Measurements from ENCODE around the gene PTGER3.

The PTGER3 gene

GRCh38 chr1:71072273-71072672 lies 24.7 kb upstream of the PTGER3 start:
- H3K27ac Mint-ChIP-seq, result no peak overlapping the region
- no peak for ATAC-seq (replicated peaks)
- H3K4me1 Mint-ChIP-seq, result peaks cover 8 to 11% of the 10 kb centered on the region in 2 donors
- no peaks in the 10 kb centered on the region for H3K27me3 Mint-ChIP-seq
- H3K9me3 Mint-ChIP-seq, result no peaks in the 10 kb centered on the region
- H3K36me3 Mint-ChIP-seq, result peaks cover 37 to 40% of the 10 kb centered on the region in 2 donors
- DNase-seq, result no peak
- no peak overlapping the region for H3K4me3 Mint-ChIP-seq

GRCh38 chr1:71071720-71072119 lies 24.1 kb upstream of the PTGER3 start:
- H3K27ac Mint-ChIP-seq, result no peak overlapping the region
- peaks cover 37 to 40% of the 10 kb centered on the region in 2 donors for H3K36me3 Mint-ChIP-seq
- DNase-seq (no peak), ATAC-seq (replicated peaks) (no peak)
- H3K4me1 Mint-ChIP-seq, result peaks cover 8 to 11% of the 10 kb centered on the region in 2 donors
- H3K4me3 Mint-ChIP-seq, result no peak overlapping the region
- no peaks in the 10 kb centered on the region for H3K27me3 Mint-ChIP-seq
- no peaks in the 10 kb centered on the region for H3K9me3 Mint-ChIP-seq

DNA sequence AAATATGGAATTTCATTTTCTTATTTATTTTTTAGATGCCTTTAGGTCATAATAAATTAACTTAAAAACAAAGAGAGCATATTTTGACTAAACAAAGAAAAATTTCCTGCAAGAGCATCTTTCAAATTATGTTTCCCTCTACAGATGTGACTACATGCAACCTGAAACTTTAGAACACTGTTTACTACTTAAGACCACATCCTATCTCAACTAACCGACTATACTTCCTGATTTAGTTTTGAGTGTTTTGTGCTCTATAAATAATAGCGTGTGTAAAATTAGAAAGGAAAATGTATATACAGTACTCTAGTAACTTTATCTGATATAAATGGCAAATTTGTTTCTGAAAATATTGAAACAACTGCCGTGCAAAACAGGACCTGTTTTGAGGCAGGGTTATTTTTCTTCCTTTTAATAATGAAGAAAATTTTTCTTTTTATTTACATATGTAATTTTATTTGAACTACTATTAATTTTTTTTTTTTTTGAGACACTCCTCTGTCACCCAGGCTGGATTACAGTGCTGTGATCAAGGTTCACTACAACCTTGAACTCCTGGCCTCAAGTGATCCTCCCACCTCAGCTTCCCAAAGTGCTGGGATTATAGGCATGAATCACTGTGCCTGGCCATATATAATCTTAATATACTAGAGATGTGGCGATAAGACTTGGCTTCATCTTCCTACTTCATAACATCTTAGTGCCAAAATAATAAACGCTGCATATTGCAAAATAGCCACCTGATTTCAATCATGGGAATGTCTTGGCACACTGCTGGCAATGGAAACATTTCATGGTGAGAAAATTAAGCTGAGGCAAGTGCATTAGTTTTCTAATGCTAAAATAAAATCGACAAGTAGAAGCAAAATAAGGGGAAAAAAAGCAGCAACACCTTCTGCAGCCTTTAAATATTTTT lies 21.0 kb upstream of the PTGER3 start:
- Mint-ChIP-seq H3K27ac (peak overlapping the region; percentile 37), H3K9me3 (no peaks in the 10 kb centered on the region), H3K36me3 (peaks cover 27 to 32% of the 10 kb centered on the region in 2 donors), H3K4me3 (no peak overlapping the region), H3K27me3 (no peaks in the 10 kb centered on the region), H3K4me1 (peaks cover 0 to 1% of the 10 kb centered on the region in 2 donors)
- ATAC-seq (replicated peaks) (peak; percentile 50 to 53), DNase-seq (no peak)

DNA sequence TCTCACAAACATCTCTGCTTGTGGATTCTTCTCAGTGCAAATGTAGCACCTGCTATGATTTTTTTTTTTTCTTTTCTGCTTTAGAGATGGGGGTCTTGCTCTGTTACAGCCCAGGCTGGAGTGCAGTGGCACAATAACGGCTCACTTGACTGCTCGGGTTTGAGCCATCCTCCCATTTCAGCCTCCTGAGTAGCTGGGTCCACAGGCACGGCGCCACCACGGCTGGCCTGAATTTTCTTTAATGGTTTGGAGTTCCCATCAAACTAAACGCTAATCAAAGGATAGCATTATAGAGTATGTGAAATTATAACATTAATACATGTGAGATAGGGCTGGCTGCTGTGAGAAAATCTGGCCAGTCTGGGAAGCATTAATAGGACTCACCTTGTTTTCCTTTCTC lies 7.2 kb upstream of the PTGER3 start:
- H3K4me3 Mint-ChIP-seq, result no peak overlapping the region
- no peak overlapping the region for H3K27ac Mint-ChIP-seq
- ATAC-seq (replicated peaks), result no peak
- DNase-seq, result no peak
- H3K27me3 Mint-ChIP-seq, result peaks cover 3% of the 10 kb centered on the region in 2 donors
- peaks cover 7 to 8% of the 10 kb centered on the region in 2 donors for H3K4me1 Mint-ChIP-seq
- H3K9me3 Mint-ChIP-seq, result no peaks in the 10 kb centered on the region
- H3K36me3 Mint-ChIP-seq, result peaks cover 20 to 21% of the 10 kb centered on the region in 2 donors

GRCh38 chr1:71054281-71054731 lies 6.7 kb upstream of the PTGER3 start:
- Mint-ChIP-seq H3K27ac (no peak overlapping the region), H3K4me1 (peaks cover 7 to 8% of the 10 kb centered on the region in 2 donors), H3K36me3 (peaks cover 18% of the 10 kb centered on the region in 2 donors), H3K4me3 (no peak overlapping the region), H3K27me3 (peaks cover 4 to 5% of the 10 kb centered on the region in 2 donors), H3K9me3 (no peaks in the 10 kb centered on the region)
- DNase-seq (no peak), ATAC-seq (replicated peaks) (peak in 1 of 2 donors; percentile 12)

DNA sequence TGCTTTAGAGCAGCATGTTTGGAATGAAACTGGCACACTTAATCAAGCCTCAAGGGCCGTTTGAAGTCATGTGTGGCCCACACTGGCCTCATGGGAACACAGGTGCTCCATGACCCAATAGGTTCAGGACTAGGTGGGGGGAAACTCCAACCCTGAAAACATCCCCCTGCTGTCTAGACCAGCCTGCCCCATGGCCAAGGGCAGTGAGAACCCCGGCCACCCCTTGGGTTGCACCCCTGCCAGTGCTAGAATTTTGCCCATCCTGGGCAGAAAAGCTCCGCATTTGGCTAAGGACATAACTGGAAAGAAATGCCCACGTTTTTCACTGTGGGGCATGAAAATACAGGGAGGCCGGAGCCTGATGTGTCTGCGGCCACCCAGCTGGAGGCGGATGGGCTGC lies 6.1 kb upstream of the PTGER3 start:
- peaks cover 5 to 7% of the 10 kb centered on the region in 2 donors for H3K27me3 Mint-ChIP-seq
- H3K27ac Mint-ChIP-seq, result no peak overlapping the region
- ATAC-seq (replicated peaks), result peak; percentile 31 to 64
- H3K9me3 Mint-ChIP-seq, result no peaks in the 10 kb centered on the region
- no peak for DNase-seq
- peaks cover 13 to 16% of the 10 kb centered on the region in 2 donors for H3K36me3 Mint-ChIP-seq
- H3K4me3 Mint-ChIP-seq, result no peak overlapping the region
- H3K4me1 Mint-ChIP-seq, result peaks cover 7 to 8% of the 10 kb centered on the region in 2 donors

GRCh38 chr1:71053146-71053545 lies 5.5 kb upstream of the PTGER3 start:
- Mint-ChIP-seq H3K36me3 (peaks cover 10 to 13% of the 10 kb centered on the region in 2 donors), H3K9me3 (no peaks in the 10 kb centered on the region), H3K27me3 (peaks cover 7 to 13% of the 10 kb centered on the region in 2 donors), H3K4me3 (no peak overlapping the region), H3K4me1 (peaks cover 8 to 9% of the 10 kb centered on the region in 2 donors), H3K27ac (peak overlapping the region; percentile 75)
- DNase-seq, result no peak
- no peak for ATAC-seq (replicated peaks)

- Mint-ChIP-seq H3K27me3 (peaks cover 31 to 43% of the 10 kb centered on the region in 2 donors), H3K4me1 (peaks cover 19 to 27% of the 10 kb centered on the region in 2 donors), H3K27ac (no peak overlapping the region), H3K36me3 (peaks cover 4 to 11% of the 10 kb centered on the region in 2 donors), H3K9me3 (no peaks in the 10 kb centered on the region), H3K4me3 (no peak overlapping the region)
- DNase-seq, result no peak
- ATAC-seq (replicated peaks), result peak; percentile 60
Measured at GRCh38 chr1:71049951-71050598, 2.5 kb upstream of the PTGER3 start.

- Mint-ChIP-seq H3K4me3 (peak overlapping the region; percentile 78 to 85), H3K27ac (peak overlapping the region; percentile 31), H3K36me3 (peaks cover 0 to 1% of the 10 kb centered on the region in 2 donors), H3K27me3 (peaks cover 36 to 46% of the 10 kb centered on the region in 2 donors), H3K9me3 (no peaks in the 10 kb centered on the region), H3K4me1 (peaks cover 13 to 20% of the 10 kb centered on the region in 2 donors)
- ATAC-seq (replicated peaks) (peak; percentile 45 to 50), DNase-seq (peak; percentile 2)
Measured at GRCh38 chr1:71046891-71047634, 553 bp downstream of the PTGER3 start.

GRCh38 chr1:71045463-71046028 lies 2.1 kb downstream of the PTGER3 start:
- ATAC-seq (replicated peaks) (no peak), DNase-seq (no peak)
- no peak overlapping the region for H3K27ac Mint-ChIP-seq
- peaks cover 0 to 1% of the 10 kb centered on the region in 2 donors for H3K36me3 Mint-ChIP-seq
- H3K4me1 Mint-ChIP-seq, result peaks cover 13 to 20% of the 10 kb centered on the region in 2 donors
- H3K9me3 Mint-ChIP-seq, result no peaks in the 10 kb centered on the region
- peaks cover 39 to 57% of the 10 kb centered on the region in 2 donors for H3K27me3 Mint-ChIP-seq
- H3K4me3 Mint-ChIP-seq, result peak overlapping the region in 1 of 2 donors; percentile 36

DNA sequence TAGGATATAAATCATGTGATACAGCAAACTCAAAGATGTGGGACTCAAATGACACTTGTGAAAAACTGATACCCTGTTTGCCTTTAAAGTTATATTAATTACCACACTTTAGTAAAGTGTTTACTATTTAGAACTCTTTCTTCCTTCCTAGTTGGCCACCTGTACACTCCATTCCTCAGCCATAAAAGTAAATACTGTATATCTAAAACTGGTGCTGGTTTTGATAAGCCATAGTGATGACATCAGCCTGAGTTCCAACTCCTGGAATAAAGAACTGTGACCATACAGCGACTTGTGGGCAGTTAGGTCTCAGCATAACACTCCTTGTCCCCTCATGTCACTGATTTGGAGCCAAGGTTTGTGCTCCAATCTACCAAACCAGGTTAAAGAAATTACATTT lies 2.8 kb downstream of the PTGER3 start:
- peaks cover 0 to 1% of the 10 kb centered on the region in 2 donors for H3K36me3 Mint-ChIP-seq
- no peaks in the 10 kb centered on the region for H3K9me3 Mint-ChIP-seq
- peaks cover 11 to 20% of the 10 kb centered on the region in 2 donors for H3K4me1 Mint-ChIP-seq
- DNase-seq (no peak), ATAC-seq (replicated peaks) (no peak)
- peaks cover 39 to 59% of the 10 kb centered on the region in 2 donors for H3K27me3 Mint-ChIP-seq
- no peak overlapping the region for H3K27ac Mint-ChIP-seq
- H3K4me3 Mint-ChIP-seq, result no peak overlapping the region

GRCh38 chr1:71043065-71043464 lies 4.6 kb downstream of the PTGER3 start:
- ATAC-seq (replicated peaks), result no peak
- H3K27ac Mint-ChIP-seq, result no peak overlapping the region
- DNase-seq, result no peak
- H3K4me1 Mint-ChIP-seq, result peaks cover 9 to 18% of the 10 kb centered on the region in 2 donors
- peaks cover 0 to 1% of the 10 kb centered on the region in 2 donors for H3K36me3 Mint-ChIP-seq
- no peak overlapping the region for H3K4me3 Mint-ChIP-seq
- no peaks in the 10 kb centered on the region for H3K9me3 Mint-ChIP-seq
- peaks cover 43 to 59% of the 10 kb centered on the region in 2 donors for H3K27me3 Mint-ChIP-seq

DNA sequence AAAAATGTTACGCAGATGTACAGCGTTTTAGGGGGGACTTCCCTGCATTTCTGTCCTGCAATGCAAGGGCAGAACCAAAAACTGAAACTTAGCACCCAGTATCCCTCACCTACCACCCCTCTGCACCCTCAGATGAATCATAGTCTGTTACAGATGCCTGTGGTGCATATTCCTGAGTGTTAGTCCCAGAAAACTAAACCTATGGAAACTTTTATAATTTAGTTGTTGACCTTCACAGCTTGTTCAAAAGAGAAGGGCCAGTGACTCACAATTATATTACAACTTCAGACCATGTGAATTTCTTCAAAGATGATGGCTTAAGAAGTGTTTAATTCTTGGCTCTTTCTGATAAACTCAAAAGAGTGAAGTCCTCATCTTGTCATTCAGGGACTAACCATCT lies 5.8 kb downstream of the PTGER3 start:
- Mint-ChIP-seq H3K4me1 (peaks cover 5 to 6% of the 10 kb centered on the region in 2 donors), H3K36me3 (peaks cover 0 to 1% of the 10 kb centered on the region in 2 donors), H3K4me3 (no peak overlapping the region), H3K9me3 (no peaks in the 10 kb centered on the region), H3K27ac (no peak overlapping the region), H3K27me3 (peaks cover 36 to 52% of the 10 kb centered on the region in 2 donors)
- no peak for ATAC-seq (replicated peaks)
- no peak for DNase-seq
